Endometrial microvascular endothelial cells (primary cell): ENCODE data around the gene C19orf44. TPM values are rescaled to one million over a fixed set of nuclear protein-coding genes. Genes with fewer than 3 reads are reported as not detected.
"Not testable (repeated sequence)": the region's sequence is repeated elsewhere in the genome, so short reads cannot be mapped to it uniquely, and the experiment has no call there.

ENCODE experiments used
- in situ Hi-C: cut with HindIII; loops from 2 replicates; pipeline ENCODE4 v1.10.0; 2017; ENCODE audit warnings: low sequenced_read_pairs, low pct_unique_long_range_greater_than_20kb; ENCODE audit errors: inconsistent ontology term
- total RNA-seq: library from RNA; depleted of rRNA; stranded (reverse); fragments of >200 nt; gene quantifications from one replicate; pipeline ENCODE4 v1.2.3, GENCODE V29; 2015; ENCODE audit errors: inconsistent ontology term

C19orf44 gene
- total RNA-seq, 1 donor from 2014 or later, result 2.4 TPM

GRCh38 chr19:16509141-16510061 lies 13.2 kb downstream of the C19orf44 start:
- in situ Hi-C loops, result no loop called here

DNA sequence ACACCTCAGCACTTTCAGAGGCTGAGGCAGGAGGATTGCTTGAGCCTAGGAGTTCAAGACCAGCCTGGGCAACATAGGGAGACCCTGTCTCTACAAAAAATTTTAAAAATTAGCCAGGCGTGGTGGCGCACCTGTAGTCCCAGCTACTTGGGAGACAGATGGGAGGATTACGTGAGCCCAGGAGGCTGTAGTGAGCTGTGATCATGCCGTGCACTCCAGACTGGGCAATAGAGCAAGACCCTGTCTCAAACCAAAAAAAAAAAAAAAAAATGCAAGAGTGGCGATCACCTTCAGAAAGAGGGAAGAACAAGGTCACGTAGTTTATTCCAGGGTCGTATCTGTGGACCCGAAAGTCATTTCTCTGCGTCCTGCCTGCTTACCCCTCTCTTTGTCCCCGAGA lies 16.4 kb downstream of the C19orf44 start:
- in situ Hi-C loops, result not testable (repeated sequence)

DNA sequence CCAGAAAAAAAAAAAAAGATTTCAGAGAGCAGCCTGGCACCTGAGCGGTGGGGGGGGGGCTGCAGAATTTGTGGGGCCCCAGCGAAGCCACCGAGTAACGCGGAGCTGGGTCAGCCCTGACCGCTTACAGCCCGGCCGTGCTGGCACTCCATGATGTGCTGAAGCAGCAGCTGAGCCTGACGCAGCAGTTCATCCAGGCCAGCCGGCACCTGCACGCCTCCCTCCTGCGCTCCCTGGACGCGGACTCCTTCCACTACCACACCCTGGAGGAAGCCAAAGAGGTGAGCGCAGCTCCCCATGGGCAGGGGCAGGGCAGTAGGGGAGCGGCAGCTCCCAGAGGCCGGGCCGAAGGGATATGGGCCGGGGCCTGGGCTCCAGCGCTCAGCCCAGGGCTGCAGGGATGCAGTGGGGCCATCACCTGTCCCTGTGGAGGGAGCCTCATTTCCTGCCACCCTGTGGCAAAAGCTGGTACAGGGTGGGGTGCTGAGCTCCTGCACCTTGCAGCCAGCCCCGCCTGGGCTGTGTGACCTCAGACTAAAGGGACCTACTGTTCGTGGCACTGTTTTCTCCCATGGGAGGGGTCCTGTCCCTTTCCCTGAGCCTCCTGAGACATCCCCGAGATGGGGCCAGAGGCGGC lies 18.3 kb downstream of the C19orf44 start:
- in situ Hi-C loops, result no loop called here

GRCh38 chr19:16516381-16516780 lies 20.2 kb downstream of the C19orf44 start:
- in situ Hi-C loops, result no loop called here

DNA sequence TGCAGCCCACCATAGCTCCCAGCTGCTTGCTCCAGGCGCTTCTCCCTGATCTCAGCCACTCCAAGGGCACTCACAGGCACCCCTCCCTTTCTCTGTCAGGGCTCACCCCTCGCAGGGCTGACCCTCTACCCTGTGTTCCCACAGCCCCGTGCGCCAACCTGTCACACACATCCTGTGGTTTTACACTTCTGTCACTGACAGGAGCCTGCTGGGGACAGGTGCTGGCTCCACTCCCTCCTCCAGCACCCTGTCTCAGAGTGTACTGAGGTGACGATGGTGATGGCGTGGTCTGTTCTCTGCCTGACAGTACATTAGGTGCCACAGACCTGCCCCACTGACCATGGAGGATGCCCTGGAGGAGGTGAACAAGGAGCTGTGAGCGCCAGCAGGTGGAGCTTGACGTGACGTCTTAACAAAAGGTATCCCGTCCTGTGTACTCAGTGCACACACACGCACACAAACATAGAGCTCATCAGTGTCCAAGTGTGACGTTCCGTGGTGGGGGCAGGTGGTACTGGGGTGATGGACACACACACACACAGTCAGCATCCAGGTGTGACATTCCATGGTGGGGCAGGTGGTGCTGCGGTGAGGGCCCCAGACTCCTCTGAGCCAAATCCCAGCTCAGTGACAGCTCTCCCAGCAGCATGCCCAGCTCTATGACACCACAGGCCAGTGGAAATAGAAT lies 20.9 kb downstream of the C19orf44 start:
- in situ Hi-C loops, result no loop called here

DNA sequence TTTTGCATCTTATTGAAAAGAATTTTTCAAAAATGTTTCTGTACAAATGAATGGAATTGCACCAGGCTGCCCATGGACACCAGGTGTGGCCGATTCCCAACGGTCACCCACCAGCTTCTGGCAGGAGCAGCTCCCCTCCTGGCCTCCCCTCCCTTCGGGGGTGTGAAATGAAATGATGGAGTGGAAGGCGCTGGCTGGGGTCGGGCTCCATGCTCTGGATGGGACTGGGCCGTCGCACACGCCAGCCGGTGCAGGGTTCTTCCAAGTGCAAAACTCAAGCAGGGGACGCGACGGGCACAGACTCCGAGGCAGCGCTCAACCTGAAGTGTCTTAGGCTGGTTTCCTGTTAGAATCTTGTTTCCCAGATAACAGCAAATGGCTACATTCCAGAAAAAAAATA lies 21.9 kb downstream of the C19orf44 start:
- in situ Hi-C loops, result no loop called here

- in situ Hi-C loops, result no loop called here
Measured at GRCh38 chr19:16518483-16519229, 22.5 kb downstream of the C19orf44 start.

- in situ Hi-C loops, result no loop called here
Measured at GRCh38 chr19:16519230-16519687, 23.1 kb downstream of the C19orf44 start.

DNA sequence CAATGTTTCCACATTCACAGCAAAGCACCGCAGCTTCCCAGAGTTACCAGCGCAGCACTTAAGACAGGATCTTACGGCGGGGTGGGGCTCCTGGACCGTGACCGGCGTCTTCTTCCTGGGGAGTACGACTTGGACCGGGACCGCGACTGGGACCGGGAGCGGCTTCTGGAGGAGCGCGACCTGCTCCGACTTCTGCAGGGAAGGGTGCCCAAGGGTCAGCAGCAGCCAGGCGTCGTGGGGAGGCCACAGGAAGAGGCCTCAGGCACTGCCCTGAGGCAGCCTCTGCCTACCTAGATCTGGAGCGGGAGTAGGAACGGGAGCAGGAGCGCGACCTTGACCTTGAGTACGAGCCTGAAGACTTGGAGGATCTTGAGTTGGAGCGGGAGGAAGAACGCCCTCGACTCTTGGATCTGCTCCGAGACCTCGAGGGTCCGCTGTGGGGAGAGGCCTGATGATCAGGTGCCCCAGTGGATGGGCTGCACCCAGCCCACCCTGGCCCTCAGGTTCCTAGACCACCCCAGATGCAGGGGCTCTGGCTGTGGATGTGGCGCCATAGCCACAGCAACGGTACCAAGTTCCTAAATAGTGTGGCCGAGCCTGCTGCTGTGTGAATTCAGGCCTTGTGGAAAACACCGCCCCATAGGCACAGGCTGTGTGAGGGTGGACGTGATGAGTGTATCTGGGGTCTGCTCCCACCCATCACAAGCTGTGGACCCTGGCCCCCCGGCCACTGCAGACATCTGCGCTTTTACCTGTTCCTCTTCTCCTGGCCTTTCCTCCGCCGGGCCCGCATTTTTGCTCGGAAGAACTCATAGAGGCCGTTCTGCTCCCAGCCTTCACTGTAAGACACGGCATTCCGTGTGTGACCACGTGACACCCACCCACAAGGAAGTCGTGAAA lies 24.1 kb downstream of the C19orf44 start:
- in situ Hi-C loops, result no loop called here

- in situ Hi-C loops, result no loop called here
Measured at GRCh38 chr19:16520986-16521624, 24.9 kb downstream of the C19orf44 start.

DNA sequence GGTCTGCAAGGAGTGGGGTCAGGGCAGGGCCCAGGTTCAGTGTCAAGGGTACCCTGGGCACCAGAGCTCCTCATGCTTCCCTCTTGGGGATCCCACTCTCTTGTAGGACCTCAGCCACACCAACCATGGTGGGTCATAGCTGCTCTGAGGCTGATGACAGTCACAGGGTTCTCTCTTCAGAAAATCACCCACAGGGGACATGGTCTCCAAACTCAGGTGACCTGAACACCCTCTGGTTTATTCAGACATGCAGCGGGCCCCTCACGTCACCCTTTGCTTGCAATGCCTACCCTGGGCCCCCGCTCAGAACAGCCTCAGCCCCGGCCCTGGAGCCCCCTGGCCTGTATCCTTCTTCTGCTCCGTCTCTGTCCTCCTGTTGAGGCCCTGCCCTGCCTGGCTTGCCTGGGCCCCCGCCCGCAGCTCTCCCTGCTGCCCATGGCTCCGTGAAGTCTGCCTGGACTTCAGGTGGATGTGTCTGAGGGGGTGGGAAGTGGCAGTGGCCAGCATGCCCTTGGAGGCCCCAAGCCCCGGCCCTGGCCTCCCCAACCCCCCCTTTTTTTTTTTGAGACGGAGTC lies 25.6 kb downstream of the C19orf44 start:
- in situ Hi-C loops, result no loop called here

- in situ Hi-C loops, result no loop called here
Measured at GRCh38 chr19:16522559-16523377, 26.6 kb downstream of the C19orf44 start.

GRCh38 chr19:16524991-16525734 lies 29.0 kb downstream of the C19orf44 start:
- in situ Hi-C loops, result no loop called here

DNA sequence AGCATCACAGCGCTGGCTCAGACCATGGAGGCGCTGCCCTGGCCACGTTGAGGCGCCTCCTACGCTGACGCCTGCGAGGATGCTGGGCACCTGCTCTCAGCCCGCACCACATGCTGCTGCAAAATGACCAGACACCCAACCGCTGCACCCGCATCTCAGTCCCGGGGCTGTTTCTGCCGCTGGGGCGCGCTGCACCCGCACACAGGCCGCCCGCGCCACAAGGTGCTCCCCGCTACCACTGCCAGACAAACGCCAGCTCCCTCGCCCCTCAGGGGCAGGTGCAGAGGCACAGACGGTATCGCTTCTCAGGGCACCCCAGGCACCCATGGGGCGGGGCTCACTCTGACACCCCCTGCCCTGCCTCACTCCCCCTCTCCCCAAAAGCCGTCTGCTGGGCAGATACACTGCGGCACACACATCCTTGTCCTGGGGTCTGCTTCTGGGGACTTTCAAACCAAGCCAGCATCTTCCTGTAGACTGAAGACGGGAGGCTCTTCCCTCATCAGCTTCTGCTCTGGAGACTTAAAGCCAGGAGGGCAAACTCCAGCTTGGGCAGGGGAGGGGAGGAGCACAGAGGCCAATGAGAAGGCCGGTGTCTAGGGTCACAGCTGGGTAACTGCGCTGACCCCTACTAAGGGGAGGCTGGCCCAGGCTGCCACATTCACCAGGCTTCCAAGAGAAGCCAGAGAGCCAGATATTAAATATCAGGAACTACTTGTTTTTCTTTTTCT lies 29.7 kb downstream of the C19orf44 start:
- in situ Hi-C loops, result no loop called here

- in situ Hi-C loops, result no loop called here
Measured at GRCh38 chr19:16527334-16527935, 31.2 kb downstream of the C19orf44 start.
